HCT116 (cell line): ENCODE measurements around the gene CUX1. TPM values are rescaled to one million over a fixed set of nuclear protein-coding genes. Genes with fewer than 3 reads are reported as not detected.
"Not testable (repeated sequence)": the region's sequence is repeated elsewhere in the genome, so short reads cannot be mapped to it uniquely, and the experiment has no call there.

Experiments used
- ATAC-seq: fragments of 200-7000 bp; cut with Tn5 transposase; 2 replicates; pipeline ENCODE4 v1.9.1; 2020; ENCODE audit warnings: mild to moderate bottlenecking, moderate library complexity
- BruUV-seq: library from RNA; stranded (reverse); fragments of 400-500 nt; replicated peaks from 2 replicates; lab custom pipeline; 2021; lab: Mats Ljungman, UMichigan
- CTCF ChIA-PET: fragments of 300-600 bp; sonication (Branson Sonifier 250); formaldehyde crosslinking; loops from one replicate; lab custom pipeline; 2021; ENCODE audit warnings: antibody characterized with exemption; lab: Charles Lee
- POLR2A ChIA-PET: fragments of 300-600, 350-600 bp; sonication (Branson Sonifier 250); formaldehyde crosslinking; loops from one replicate; lab custom pipeline; 2021; ENCODE audit warnings: antibody characterized with exemption; lab: Charles Lee
- RAD21 ChIA-PET, 2 experiments: fragments of 300-600 bp; sonication (Branson Sonifier 250); formaldehyde crosslinking; loops; one replicate each; lab custom pipeline; 2023; ENCODE audit warnings: low total read pairs in 2 of 2; ENCODE audit not compliant: uncharacterized antibody in 2 of 2, unreplicated experiment in 2 of 2, low non-redundant PET in 1 of 2; lab: Charles Lee
- DNase-seq: peaks from one replicate; pipeline ENCODE4 v3.0.0-alpha.2; 2010; ENCODE audit warnings: low read depth, low spot score
- H2AFZ ChIP-seq: fragments of 200-600 bp; shearing (Covaris generic), sonication (generic); 2 replicates; pipeline ENCODE4 v1.6.1; 2017; ENCODE audit warnings: low read depth, mixed run types, mixed read lengths, antibody characterized with exemption, low read length; ENCODE audit not compliant: poor library complexity, severe bottlenecking
- H3K27ac ChIP-seq: 2 replicates; pipeline ENCODE4 v1.5.1; 2012; ENCODE audit warnings: low read depth, low read length
- H3K27me3 ChIP-seq: fragments of 200-600 bp; sonication (generic); 2 replicates; pipeline ENCODE4 v1.6.1; 2016; ENCODE audit warnings: mixed run types, low read length, mixed read lengths; ENCODE audit not compliant: insufficient read depth
- H3K36me3 ChIP-seq, 2 experiments: fragments of 200-500 bp in 1 of 2; fragments of 200-600 bp in 1 of 2; sonication (Bioruptor generic) in 1 of 2; sonication (generic) in 1 of 2; 2 replicates each; pipeline versions ENCODE4 v1.5.1 to v1.6.1; 2014 to 2016; ENCODE audit warnings: low read length in 2 of 2, inconsistent platforms in 1 of 2, mixed read lengths in 1 of 2, mixed run types in 1 of 2; ENCODE audit not compliant: insufficient read depth in 2 of 2, control insufficient read depth in 1 of 2
- H3K4me1 ChIP-seq, 2 experiments: fragments of 200-600 bp in 1 of 2; sonication (generic) in 1 of 2; 2 replicates each; pipeline versions ENCODE4 v1.5.1 to v1.6.1; 2012 to 2017; ENCODE audit warnings: low read length in 2 of 2, inconsistent platforms in 1 of 2, mild to moderate bottlenecking in 1 of 2, mixed read lengths in 1 of 2, mixed run types in 1 of 2, moderate library complexity in 1 of 2; ENCODE audit not compliant: insufficient read depth in 2 of 2, control insufficient read depth in 1 of 2
- H3K4me2 ChIP-seq: fragments of 200-600 bp; sonication (generic); 2 replicates; pipeline ENCODE4 v1.6.1; 2017; ENCODE audit warnings: mixed run types, low read length, mixed read lengths
- H3K4me3 ChIP-seq, 2 experiments: fragments of 200-600 bp in 1 of 2; sonication (generic) in 1 of 2; replicated peaks in 1 of 2; 2 replicates each; pipeline ENCODE4 v1.5.1; 2011 to 2016; ENCODE audit warnings: low read length in 2 of 2, control low read depth in 1 of 2, low read depth in 1 of 2, mild to moderate bottlenecking in 1 of 2, mixed read lengths in 1 of 2, mixed run types in 1 of 2
- H3K79me2 ChIP-seq: fragments of 200-600 bp; sonication (generic); 2 replicates; pipeline ENCODE4 v1.6.1; 2017; ENCODE audit warnings: mild to moderate bottlenecking, mixed run types, low read length, moderate library complexity, mixed read lengths; ENCODE audit not compliant: insufficient read depth
- H3K9ac ChIP-seq: fragments of 200-600 bp; sonication (generic); 2 replicates; pipeline ENCODE4 v1.6.1; 2016; ENCODE audit warnings: low read length, mixed read lengths
- H3K9me2 ChIP-seq: fragments of 200-600 bp; sonication (generic), shearing (Covaris generic); 2 replicates; pipeline ENCODE4 v1.6.1; 2017; ENCODE audit warnings: mixed run types, mild to moderate bottlenecking, moderate library complexity; ENCODE audit not compliant: insufficient read depth
- H3K9me3 ChIP-seq, 2 experiments: fragments of 200-500 bp in 1 of 2; fragments of 200-600 bp in 1 of 2; sonication (Bioruptor generic) in 1 of 2; sonication (generic) in 1 of 2; 2 replicates each; pipeline ENCODE4 v1.6.1; 2014 to 2017; ENCODE audit warnings: low read length in 2 of 2, mixed read lengths in 2 of 2, inconsistent platforms in 1 of 2, low read depth in 1 of 2, mild to moderate bottlenecking in 1 of 2, mixed run types in 1 of 2, moderate library complexity in 1 of 2; ENCODE audit not compliant: control insufficient read depth in 1 of 2, insufficient read depth in 1 of 2
- H4K20me1 ChIP-seq: fragments of 200-600 bp; sonication (generic), shearing (Covaris generic); 2 replicates; pipeline ENCODE4 v1.6.1; 2017; ENCODE audit warnings: mixed run types, mild to moderate bottlenecking, moderate library complexity; ENCODE audit not compliant: insufficient read depth
- CEBPB ChIP-seq: IDR thresholded peaks from 2 replicates; pipeline ENCODE4 v1.6.1; 2012; ENCODE audit warnings: low read depth
- EGR1 ChIP-seq: IDR thresholded peaks from 2 replicates; pipeline ENCODE4 v1.6.1; 2012; ENCODE audit warnings: low read depth
- EZH2 ChIP-seq: fragments of 200-600 bp; sonication (generic); IDR thresholded peaks from 2 replicates; pipeline ENCODE4 v1.6.1; 2017; ENCODE audit warnings: antibody characterized with exemption, mixed run types
- FOSL1 ChIP-seq: IDR thresholded peaks from 2 replicates; pipeline ENCODE4 v1.6.1; 2012; ENCODE audit warnings: low read depth
- JUND ChIP-seq: IDR thresholded peaks from 2 replicates; pipeline ENCODE4 v1.6.1; 2012
- SP1 ChIP-seq: IDR thresholded peaks from 2 replicates; pipeline ENCODE4 v1.6.1; 2012; ENCODE audit warnings: low read depth
- ZBTB33 ChIP-seq: IDR thresholded peaks from 2 replicates; pipeline ENCODE4 v1.6.1; 2011; ENCODE audit warnings: mild to moderate bottlenecking, low read length, moderate library complexity; ENCODE audit not compliant: insufficient replicate concordance; ENCODE audit errors: extremely low read depth
- ZFX ChIP-seq: fragments of 450-650 bp; IDR thresholded peaks from 2 replicates; pipeline ENCODE4 v1.6.1; 2017
- intact Hi-C: fragments of 100-400 bp; cut with micrococcal nuclease; formaldehyde crosslinking; loops from 2 replicates; pipeline ENCODE4 v1.10.0; 2022
- total RNA-seq: library from RNA; stranded (reverse); gene quantifications from one replicate; pipeline ENCODE4 v1.2.1, GENCODE V29; 2021; ENCODE audit not compliant: unreplicated experiment
- TF ChIP-seq, protein P1 (sequence below), 3 experiments: fragments of 200-600 bp in 1 of 3; sonication (generic) in 1 of 3; IDR thresholded peaks in 2 of 3; conservative IDR thresholded peaks in 1 of 3; 2 replicates each; pipeline ENCODE4 v1.5.1; 2012 to 2017; ENCODE audit warnings: low read depth in 2 of 3, low read length in 2 of 3, antibody characterized with exemption in 1 of 3, borderline replicate concordance in 1 of 3, control low read depth in 1 of 3, mild to moderate bottlenecking in 1 of 3, mixed read lengths in 1 of 3, mixed run types in 1 of 3, moderate library complexity in 1 of 3; ENCODE audit not compliant: insufficient read depth in 1 of 3

CUX1 gene
- total RNA-seq, 1 experiment from 2014 or later, result 68.9 TPM

DNA sequence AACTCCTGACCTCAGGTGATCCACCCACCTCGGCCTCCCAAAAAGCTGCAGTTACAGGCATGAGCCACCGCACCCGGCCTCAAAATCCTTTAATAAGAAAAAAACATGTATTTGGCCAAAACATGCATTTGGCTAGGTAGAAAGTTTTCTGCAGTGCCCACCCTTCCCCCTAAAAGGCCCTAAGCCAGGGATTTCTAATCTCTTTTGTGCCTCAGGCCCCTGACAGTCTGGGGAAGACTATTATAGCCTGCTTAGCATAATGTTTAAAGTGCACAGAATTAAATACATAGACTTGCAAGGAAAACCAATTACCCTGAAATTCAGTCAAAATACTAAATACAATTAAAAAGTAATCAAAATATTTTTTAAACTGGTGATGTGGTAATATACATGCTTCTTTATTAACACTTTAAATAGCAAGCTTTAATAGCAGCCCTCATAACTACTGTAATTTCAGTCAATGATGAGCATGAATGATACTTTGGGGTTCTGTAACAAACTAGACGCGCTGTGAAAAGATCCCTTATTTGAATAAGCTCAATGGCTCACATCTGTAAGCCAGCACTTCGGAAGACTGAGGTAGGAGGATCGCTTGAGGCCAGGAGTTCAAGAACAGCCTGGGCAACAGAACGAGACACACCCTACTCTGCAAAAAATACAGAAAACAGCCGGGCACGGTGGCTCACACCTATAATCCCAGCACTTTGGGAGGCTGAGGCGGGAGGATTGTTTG, 508.9 kb downstream of the CUX1 start:
- H3K4me2 ChIP-seq, result no peak overlapping the region
- no peak for TF ChIP-seq ZFX
- TF ChIP-seq EGR1, result no peak
- TF ChIP-seq FOSL1, result no peak
- TF ChIP-seq SP1, result no peak
- no peak for TF ChIP-seq EZH2
- TF ChIP-seq, protein P1, sequence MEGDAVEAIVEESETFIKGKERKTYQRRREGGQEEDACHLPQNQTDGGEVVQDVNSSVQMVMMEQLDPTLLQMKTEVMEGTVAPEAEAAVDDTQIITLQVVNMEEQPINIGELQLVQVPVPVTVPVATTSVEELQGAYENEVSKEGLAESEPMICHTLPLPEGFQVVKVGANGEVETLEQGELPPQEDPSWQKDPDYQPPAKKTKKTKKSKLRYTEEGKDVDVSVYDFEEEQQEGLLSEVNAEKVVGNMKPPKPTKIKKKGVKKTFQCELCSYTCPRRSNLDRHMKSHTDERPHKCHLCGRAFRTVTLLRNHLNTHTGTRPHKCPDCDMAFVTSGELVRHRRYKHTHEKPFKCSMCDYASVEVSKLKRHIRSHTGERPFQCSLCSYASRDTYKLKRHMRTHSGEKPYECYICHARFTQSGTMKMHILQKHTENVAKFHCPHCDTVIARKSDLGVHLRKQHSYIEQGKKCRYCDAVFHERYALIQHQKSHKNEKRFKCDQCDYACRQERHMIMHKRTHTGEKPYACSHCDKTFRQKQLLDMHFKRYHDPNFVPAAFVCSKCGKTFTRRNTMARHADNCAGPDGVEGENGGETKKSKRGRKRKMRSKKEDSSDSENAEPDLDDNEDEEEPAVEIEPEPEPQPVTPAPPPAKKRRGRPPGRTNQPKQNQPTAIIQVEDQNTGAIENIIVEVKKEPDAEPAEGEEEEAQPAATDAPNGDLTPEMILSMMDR (IDR thresholded peaks at IDR 0.05 in 2 of 3, conservative IDR thresholded peaks at IDR 0.05 in 1 of 3; ENCODE audit: borderline replicate concordance in 1 of 3, insufficient read depth in 1 of 3, low read depth in 2 of 3, low read length in 2 of 3), result no peak
- TF ChIP-seq JUND, result no peak
- TF ChIP-seq CEBPB, result no peak
- TF ChIP-seq ZBTB33, result no peak
- TF ChIP-seq, all 23 proteins: peak for 0
- H3K4me3 ChIP-seq, result no peak overlapping the region
- intact Hi-C loops, result no loop called here
- no peak overlapping the region for H3K27ac ChIP-seq
- H3K9ac ChIP-seq, result no peak overlapping the region
- ChIA-PET CTCF (no interaction called here), RAD21 (no interaction called here), POLR2A (no interaction called here)
- no peak overlapping the region for H2AFZ ChIP-seq
- H3K27me3 ChIP-seq, result no peaks in the 10 kb centered on the region
- no peaks in the 10 kb centered on the region for H3K4me1 ChIP-seq
- no peak for ATAC-seq
- no peaks in the 10 kb centered on the region for H3K9me2 ChIP-seq
- no peaks in the 10 kb centered on the region for H3K79me2 ChIP-seq
- no peak for DNase-seq
- no peaks in the 10 kb centered on the region for H3K36me3 ChIP-seq
- no peaks in the 10 kb centered on the region for H3K9me3 ChIP-seq
- no TSS peak for BruUV-seq
- no peaks in the 10 kb centered on the region for H4K20me1 ChIP-seq

DNA sequence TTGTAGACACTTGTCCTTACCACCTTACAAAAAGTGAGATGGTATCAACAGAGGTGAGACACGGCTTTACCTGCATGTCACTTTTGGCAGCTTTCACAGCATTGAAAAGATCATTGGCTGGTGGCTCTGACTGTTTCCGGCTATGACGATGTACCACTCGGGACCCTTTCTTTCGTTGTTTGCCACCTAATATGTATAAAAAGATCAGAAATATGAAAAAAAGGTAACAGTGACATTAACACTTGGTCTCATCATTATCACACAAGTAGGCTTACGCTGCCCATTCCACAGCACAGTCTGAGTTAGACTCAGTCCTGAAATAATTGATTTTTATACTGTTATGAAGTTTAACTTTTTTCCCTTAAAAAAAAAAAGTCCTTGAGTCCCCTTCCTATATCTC, 509.8 kb downstream of the CUX1 start:
- DNase-seq, H3K27ac ChIP-seq, POLR2A ChIA-PET, H3K9me2 ChIP-seq, RAD21 ChIA-PET, H3K4me1 ChIP-seq, H2AFZ ChIP-seq, ATAC-seq, H4K20me1 ChIP-seq, H3K9me3 ChIP-seq, H3K36me3 ChIP-seq, H3K4me3 ChIP-seq, H3K4me2 ChIP-seq, BruUV-seq, CTCF ChIA-PET, H3K9ac ChIP-seq, intact Hi-C loops, H3K27me3 ChIP-seq, H3K79me2 ChIP-seq: not testable (repeated sequence)

- H3K27me3 ChIP-seq, intact Hi-C loops, RAD21 ChIA-PET, POLR2A ChIA-PET, H2AFZ ChIP-seq, ATAC-seq, H3K36me3 ChIP-seq, H3K4me1 ChIP-seq, H3K9ac ChIP-seq, H3K4me2 ChIP-seq, H3K9me3 ChIP-seq, CTCF ChIA-PET, H3K79me2 ChIP-seq, H3K27ac ChIP-seq, H4K20me1 ChIP-seq, BruUV-seq, H3K4me3 ChIP-seq, DNase-seq, H3K9me2 ChIP-seq: not testable (repeated sequence)
Measured at GRCh38 chr7:102328863-102329262, 511.4 kb downstream of the CUX1 start.
